GM19455 (cell line): ENCODE results near the gene CWC27.

ENCODE experiments used
- ATAC-seq: cut with Tn5 transposase; IDR thresholded peaks from one replicate; pipeline ENCODE4 v1.9.1; 2021; ENCODE audit not compliant: unreplicated experiment

CWC27 gene

DNA sequence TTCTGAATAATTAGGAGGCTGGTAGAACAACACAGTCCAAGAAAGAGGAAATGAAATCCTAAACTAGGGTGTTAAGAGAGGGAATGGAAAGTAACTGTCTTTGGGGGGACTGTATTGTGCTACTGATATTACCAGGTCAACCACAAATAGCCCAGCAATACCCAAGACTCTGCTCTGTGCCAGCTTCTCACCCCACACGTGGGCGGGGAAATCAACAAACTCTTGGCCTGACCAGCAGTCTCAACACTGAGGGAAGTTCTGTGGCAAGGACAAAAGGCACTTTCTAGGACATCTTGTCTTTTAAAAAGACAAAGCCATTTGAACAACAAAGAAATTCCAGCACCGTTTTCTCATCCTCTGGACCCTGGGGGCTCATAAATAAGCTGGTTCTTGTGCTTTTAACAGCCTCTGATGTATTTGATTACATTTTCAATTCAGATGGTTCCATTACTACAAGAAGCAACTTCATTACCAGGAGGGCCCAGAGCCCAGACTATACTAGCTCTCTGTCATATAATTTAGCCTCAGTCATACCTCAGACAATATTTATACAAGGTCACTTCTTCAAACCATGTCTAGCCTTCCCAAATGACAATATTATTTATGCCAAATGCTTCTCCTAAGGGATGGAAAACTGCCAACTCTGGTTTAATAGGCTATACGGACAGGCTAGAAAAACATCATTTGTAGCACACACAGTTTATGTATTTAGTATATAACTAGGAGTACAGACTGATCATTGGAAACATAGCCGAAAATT, 297.8 kb downstream of the CWC27 start:
- ATAC-seq = peak; percentile 61

GRCh38 chr5:65067147-65067506, 298.4 kb downstream of the CWC27 start:
- ATAC-seq = no peak
